CD8-positive, alpha-beta memory T cell (primary cell): Measurements from ENCODE around the gene CCM2. TPM values are rescaled to one million over a fixed set of nuclear protein-coding genes. Genes with fewer than 3 reads are reported as not detected.
A peak's percentile ranks its signal among the peaks of the same experiment; 100 is the strongest.

ENCODE experiments used
- CTCF ChIA-PET: fragments of 350-600 bp; sonication (Branson Sonifier 250); formaldehyde crosslinking; loops from one replicate; lab custom pipeline; 2021; ENCODE audit warnings: antibody characterized with exemption; lab: Charles Lee
- POLR2A ChIA-PET: fragments of 350-600 bp; sonication (Branson Sonifier 250); formaldehyde crosslinking; loops from one replicate; lab custom pipeline; 2021; ENCODE audit warnings: antibody characterized with exemption; lab: Charles Lee
- DNase-seq, 5 donors: peaks; one replicate each; pipeline versions ENCODE4 v3.0.0 to v3.0.0-alpha.2; 2020 to 2022; ENCODE audit warnings: mixed read lengths in 1 of 5
- H3K27ac ChIP-seq: one replicate; pipeline ENCODE4 v1.7.0; 2013; ENCODE audit warnings: low read depth, mild to moderate bottlenecking, low read length, moderate library complexity
- H3K27me3 ChIP-seq: 2 replicates; pipeline ENCODE4 v1.7.0; 2013; ENCODE audit warnings: low read length, mild to moderate bottlenecking; ENCODE audit not compliant: insufficient read depth, poor library complexity, severe bottlenecking
- H3K36me3 ChIP-seq: 2 replicates; pipeline ENCODE4 v1.7.0; 2013; ENCODE audit warnings: mild to moderate bottlenecking, low read length, moderate library complexity; ENCODE audit not compliant: insufficient read depth
- H3K4me1 ChIP-seq: 2 replicates; pipeline ENCODE4 v1.7.0; 2013; ENCODE audit warnings: mild to moderate bottlenecking, low read length, moderate library complexity; ENCODE audit not compliant: insufficient read depth
- H3K4me3 ChIP-seq: 2 replicates; pipeline ENCODE4 v1.7.0; 2013; ENCODE audit warnings: mild to moderate bottlenecking, low read length
- H3K9me3 ChIP-seq: 2 replicates; pipeline ENCODE4 v1.7.0; 2013; ENCODE audit warnings: mild to moderate bottlenecking, low read length
- H3K27ac Mint-ChIP-seq, 8 donors: one replicate each; pipeline ENCODE4 v1.8.0; 2020 to 2021; ENCODE audit warnings: mixed read lengths in 8 of 8, mild to moderate bottlenecking in 6 of 8, inconsistent platforms in 3 of 8, moderate library complexity in 3 of 8
- H3K27me3 Mint-ChIP-seq, 2 donors: one replicate each; pipeline ENCODE4 v1.8.0; 2020 to 2021; ENCODE audit warnings: mixed read lengths in 2 of 2, mild to moderate bottlenecking in 1 of 2, moderate library complexity in 1 of 2
- H3K36me3 Mint-ChIP-seq, 3 donors: one replicate each; pipeline ENCODE4 v1.8.0; 2020 to 2021; ENCODE audit warnings: mixed read lengths in 3 of 3, inconsistent platforms in 1 of 3, mild to moderate bottlenecking in 1 of 3
- H3K4me1 Mint-ChIP-seq, 3 donors: one replicate each; pipeline ENCODE4 v1.8.0; 2020 to 2021; ENCODE audit warnings: mixed read lengths in 3 of 3, inconsistent platforms in 1 of 3, mild to moderate bottlenecking in 1 of 3
- H3K4me3 Mint-ChIP-seq, 7 donors: one replicate each; pipeline ENCODE4 v1.8.0; 2020 to 2021; ENCODE audit warnings: mixed read lengths in 7 of 7, mild to moderate bottlenecking in 6 of 7, moderate library complexity in 4 of 7, inconsistent platforms in 2 of 7
- H3K9me3 Mint-ChIP-seq, 5 donors: one replicate each; pipeline ENCODE4 v1.8.0; 2020 to 2022; ENCODE audit warnings: mixed read lengths in 5 of 5, mild to moderate bottlenecking in 3 of 5, moderate library complexity in 2 of 5, inconsistent platforms in 1 of 5
- polyA plus RNA-seq: library from polyadenylated mRNA; unstranded; fragments of 300-500 nt; fragmentation: Illumina TruSeq; gene quantifications from one replicate; pipeline ENCODE4 v1.2.3, GENCODE V29; 2021
- total RNA-seq, 2 experiments: library from RNA; stranded (reverse); gene quantifications; one replicate each; pipeline ENCODE4 v1.2.3, GENCODE V29; 2021

The CCM2 gene
- total and polyA plus RNA-seq, 3 experiments from 2014 or later, result 70.6 to 81.1 (median 74.8) TPM

DNA sequence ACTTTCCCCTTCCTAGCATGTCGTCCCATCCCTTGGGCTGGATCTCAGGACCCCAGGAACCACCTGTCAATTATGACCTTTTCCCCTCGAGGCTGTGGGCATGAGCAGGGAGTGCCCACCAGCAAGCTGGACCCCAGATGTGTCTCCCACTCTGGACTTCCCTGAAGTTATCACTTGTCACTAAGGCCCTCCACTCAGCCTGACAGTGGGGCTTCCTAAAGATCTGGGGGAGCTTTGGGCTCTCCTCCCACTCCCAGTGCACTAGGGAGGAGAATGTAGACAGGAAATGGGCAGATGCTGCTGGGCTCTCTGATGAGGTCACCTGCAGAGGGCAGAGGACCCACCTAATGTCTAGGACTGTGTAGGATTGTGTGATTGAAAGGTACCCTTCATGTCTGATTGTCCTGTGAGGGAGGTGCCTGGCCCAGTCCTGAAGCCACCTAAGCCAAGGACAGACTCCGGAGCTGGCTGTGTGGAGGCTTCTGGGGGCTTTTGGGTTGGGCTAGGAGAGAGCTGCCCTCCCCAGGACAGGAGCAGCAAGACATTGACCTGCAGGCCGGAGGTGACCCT lies 39.9 kb upstream of the CCM2 start:
- peaks cover 17 to 25% (median 20%) of the 10 kb centered on the region in 3 donors for H3K4me1 Mint-ChIP-seq
- no peak for DNase-seq
- Histone ChIP-seq H3K9me3 (no peaks in the 10 kb centered on the region), H3K27me3 (no peaks in the 10 kb centered on the region), H3K4me1 (peaks cover 11% of the 10 kb centered on the region), H3K36me3 (no peaks in the 10 kb centered on the region), H3K4me3 (no peak overlapping the region), H3K27ac (peak overlapping the region; percentile 64)
- POLR2A ChIA-PET, result interaction anchor here (0.7 to 1.0 kb wide), 2 partner anchors 12 to 78 kb away, joined by 3 read pairs; no protein-coding TSS in a partner anchor
- H3K9me3 Mint-ChIP-seq, result peaks cover 0 to 2% (median 0%) of the 10 kb centered on the region in 5 donors
- CTCF ChIA-PET, result interaction anchor here (1.2 to 3.7 kb wide), 2 partner anchors 13 to 67 kb away, joined by 3 to 16 read pairs; no protein-coding TSS in a partner anchor
- peaks cover 0 to 2% of the 10 kb centered on the region in 2 donors for H3K27me3 Mint-ChIP-seq
- H3K27ac Mint-ChIP-seq, result peak overlapping the region; percentile 78 to 98 (median 95)
- H3K36me3 Mint-ChIP-seq, result peaks cover 0 to 16% (median 0%) of the 10 kb centered on the region in 3 donors
- peak overlapping the region in 2 of 7 donors; percentile 19 to 49 for H3K4me3 Mint-ChIP-seq

- Mint-ChIP-seq H3K36me3 (peaks cover 0 to 34% (median 2%) of the 10 kb centered on the region in 3 donors), H3K27ac (peak overlapping the region in 2 of 8 donors; percentile 32 to 50), H3K9me3 (peaks cover 0 to 2% (median 0%) of the 10 kb centered on the region in 5 donors), H3K4me1 (peaks cover 14 to 25% (median 20%) of the 10 kb centered on the region in 3 donors), H3K4me3 (no peak overlapping the region), H3K27me3 (peaks cover 0 to 2% of the 10 kb centered on the region in 2 donors)
- CTCF ChIA-PET, result interaction anchor here (3.7 kb wide), 1 partner anchor 11 kb away, joined by 16 read pairs; no protein-coding TSS in a partner anchor
- H3K36me3 ChIP-seq, result peaks cover 7% of the 10 kb centered on the region
- no peak overlapping the region for H3K27ac ChIP-seq
- no peak for DNase-seq
- no peak overlapping the region for H3K4me3 ChIP-seq
- POLR2A ChIA-PET, result no interaction called here
- H3K9me3 ChIP-seq, result no peaks in the 10 kb centered on the region
- H3K27me3 ChIP-seq, result no peaks in the 10 kb centered on the region
- H3K4me1 ChIP-seq, result peaks cover 11% of the 10 kb centered on the region
Measured at GRCh38 chr7:44961844-44962482, 38.0 kb upstream of the CCM2 start.

GRCh38 chr7:44962483-44963251 lies 37.3 kb upstream of the CCM2 start:
- CTCF ChIA-PET, result interaction anchor here (3.7 kb wide), 1 partner anchor 10 kb away, joined by 16 read pairs; no protein-coding TSS in a partner anchor

GRCh38 chr7:44963364-44964290 lies 36.4 kb upstream of the CCM2 start:
- H3K27me3 ChIP-seq, result no peaks in the 10 kb centered on the region
- peak overlapping the region in 5 of 8 donors; percentile 26 to 82 (median 68) for H3K27ac Mint-ChIP-seq
- H3K36me3 Mint-ChIP-seq, result peaks cover 3 to 50% (median 4%) of the 10 kb centered on the region in 3 donors

More at GRCh38 chr7:44962483-44963251, 37.3 kb upstream of the CCM2 start:
- Histone ChIP-seq H3K4me3 (no peak overlapping the region), H3K27me3 (no peaks in the 10 kb centered on the region), H3K36me3 (peaks cover 14% of the 10 kb centered on the region), H3K4me1 (peaks cover 11% of the 10 kb centered on the region), H3K9me3 (no peaks in the 10 kb centered on the region), H3K27ac (no peak overlapping the region)
- H3K36me3 Mint-ChIP-seq, result peaks cover 0 to 40% (median 2%) of the 10 kb centered on the region in 3 donors
- peaks cover 0 to 2% of the 10 kb centered on the region in 2 donors for H3K27me3 Mint-ChIP-seq
- H3K27ac Mint-ChIP-seq, result no peak overlapping the region
- POLR2A ChIA-PET, result no interaction called here
- peaks cover 14 to 25% (median 20%) of the 10 kb centered on the region in 3 donors for H3K4me1 Mint-ChIP-seq
- DNase-seq, result no peak
- peaks cover 0 to 2% (median 0%) of the 10 kb centered on the region in 5 donors for H3K9me3 Mint-ChIP-seq
- no peak overlapping the region for H3K4me3 Mint-ChIP-seq

DNA sequence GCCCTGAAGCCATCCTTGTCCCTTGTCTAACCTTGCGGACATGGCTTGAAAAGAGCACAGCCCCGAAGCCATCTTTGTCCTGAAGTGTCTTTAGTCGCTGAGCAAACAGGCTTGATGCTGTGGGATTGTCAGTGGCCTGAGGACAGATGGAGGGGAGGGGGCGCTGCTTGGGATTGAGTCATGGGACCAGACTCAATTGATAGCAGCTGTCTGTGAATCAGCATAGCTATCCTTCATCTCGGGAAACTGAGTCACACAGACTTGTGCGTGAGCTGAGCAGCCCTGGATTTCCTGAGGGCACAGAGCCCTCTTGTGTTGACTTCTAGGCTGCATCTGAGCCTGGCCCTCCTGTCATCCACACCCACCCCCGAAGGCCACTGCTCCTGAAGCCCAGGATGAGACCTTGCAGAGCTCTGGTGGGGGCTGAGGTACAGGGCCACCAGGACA lies 35.6 kb upstream of the CCM2 start:
- Histone ChIP-seq H3K4me3 (no peak overlapping the region), H3K9me3 (no peaks in the 10 kb centered on the region), H3K27ac (no peak overlapping the region), H3K36me3 (peaks cover 15% of the 10 kb centered on the region), H3K27me3 (no peaks in the 10 kb centered on the region), H3K4me1 (peaks cover 2% of the 10 kb centered on the region)
- Mint-ChIP-seq H3K27me3 (peaks cover 0 to 2% of the 10 kb centered on the region in 2 donors), H3K36me3 (peaks cover 4 to 56% (median 5%) of the 10 kb centered on the region in 3 donors), H3K27ac (peak overlapping the region in 3 of 8 donors; percentile 23 to 81 (median 26)), H3K9me3 (peaks cover 0 to 2% (median 0%) of the 10 kb centered on the region in 5 donors), H3K4me3 (no peak overlapping the region), H3K4me1 (peaks cover 10 to 17% (median 10%) of the 10 kb centered on the region in 3 donors)
- ChIA-PET POLR2A (no interaction called here), CTCF (interaction anchor here (1.0 to 2.6 kb wide), 4 partner anchors 10 to 63 kb away, joined by 4 to 18 read pairs (median 4); partner anchors contain the start of gene CCM2)
- DNase-seq, result no peak

More at GRCh38 chr7:44963364-44964290, 36.4 kb upstream of the CCM2 start:
- Mint-ChIP-seq H3K27me3 (peaks cover 0 to 2% of the 10 kb centered on the region in 2 donors), H3K4me1 (peaks cover 15 to 25% (median 18%) of the 10 kb centered on the region in 3 donors), H3K4me3 (peak overlapping the region in 1 of 7 donors; percentile 48), H3K9me3 (peaks cover 0 to 2% (median 0%) of the 10 kb centered on the region in 5 donors)
- Histone ChIP-seq H3K4me1 (peaks cover 9% of the 10 kb centered on the region), H3K4me3 (no peak overlapping the region), H3K9me3 (no peaks in the 10 kb centered on the region), H3K27ac (no peak overlapping the region), H3K36me3 (peaks cover 15% of the 10 kb centered on the region)
- ChIA-PET POLR2A (no interaction called here), CTCF (interaction anchor here (1.0 to 3.7 kb wide), 4 partner anchors 9 to 64 kb away, joined by 4 to 18 read pairs (median 10); no protein-coding TSS in a partner anchor)
- no peak for DNase-seq

DNA sequence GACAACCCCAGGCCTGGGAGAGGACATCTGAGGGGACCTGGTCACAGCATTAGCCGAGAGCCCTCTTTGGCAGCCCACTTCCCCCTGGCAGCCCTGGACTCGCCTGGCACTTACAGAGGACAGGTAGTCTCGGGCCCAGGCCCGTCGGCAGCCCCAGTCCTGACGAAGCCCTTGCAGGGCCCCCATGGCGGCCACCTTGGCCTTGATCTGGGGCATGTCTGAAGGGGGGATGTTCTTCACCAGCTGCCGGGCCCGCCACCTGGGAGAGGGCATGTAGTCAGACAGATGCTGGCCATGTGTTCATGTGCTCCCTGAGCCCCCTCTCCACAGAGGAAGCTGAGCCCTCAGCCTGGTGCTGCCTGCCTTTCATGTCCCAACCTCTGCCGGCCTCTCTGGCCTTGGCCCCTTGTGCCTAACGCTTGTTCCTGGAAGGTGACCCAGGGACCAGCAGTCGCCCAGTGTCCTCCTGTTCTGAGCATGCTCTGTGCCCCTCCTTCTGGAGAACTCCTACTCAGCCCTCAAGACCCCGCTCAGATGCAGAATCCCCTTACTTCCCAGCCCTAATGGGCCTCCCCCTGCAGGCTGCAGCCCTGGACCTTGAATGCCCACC lies 35.1 kb upstream of the CCM2 start:
- H3K27me3 Mint-ChIP-seq, result peaks cover 0 to 2% of the 10 kb centered on the region in 2 donors
- Histone ChIP-seq H3K4me3 (no peak overlapping the region), H3K9me3 (no peaks in the 10 kb centered on the region), H3K4me1 (no peaks in the 10 kb centered on the region), H3K27ac (no peak overlapping the region), H3K36me3 (peaks cover 16% of the 10 kb centered on the region), H3K27me3 (no peaks in the 10 kb centered on the region)
- H3K36me3 Mint-ChIP-seq, result peaks cover 4 to 59% (median 5%) of the 10 kb centered on the region in 3 donors
- POLR2A ChIA-PET, result no interaction called here
- peaks cover 0 to 2% (median 0%) of the 10 kb centered on the region in 5 donors for H3K9me3 Mint-ChIP-seq
- peak in 1 of 5 donors; percentile 47 for DNase-seq
- no peak overlapping the region for H3K4me3 Mint-ChIP-seq
- H3K4me1 Mint-ChIP-seq, result peaks cover 5 to 12% (median 5%) of the 10 kb centered on the region in 3 donors
- H3K27ac Mint-ChIP-seq, result peak overlapping the region in 5 of 8 donors; percentile 22 to 79 (median 69)
- CTCF ChIA-PET, result interaction anchor here (1.1 to 2.6 kb wide), 3 partner anchors 9 to 34 kb away, joined by 4 to 18 read pairs (median 4); partner anchors contain the start of gene CCM2
